SK-N-SH treated with all-trans-retinoic acid at 6 μM for 48 hours (cell line): Measurements from ENCODE around the gene NACC1.

Source experiments
- ESRRG ChIP-seq: fragments of 250-450 bp; sonication (Bioruptor Pico); IDR thresholded peaks from 2 replicates; pipeline ENCODE4 v1.6.1; 2021; ENCODE audit warnings: mild to moderate bottlenecking
- ZFP30 ChIP-seq: fragments of 450-650 bp; formaldehyde crosslinking; IDR thresholded peaks from 2 replicates; pipeline ENCODE4 v1.5.0; 2022; ENCODE audit warnings: mild to moderate bottlenecking, moderate library complexity
- ZNF70 ChIP-seq: fragments of 450-650 bp; formaldehyde crosslinking; IDR thresholded peaks from 2 replicates; pipeline ENCODE4 v1.5.0; 2020; ENCODE audit warnings: mild to moderate bottlenecking, moderate library complexity
- ZNF8 ChIP-seq: fragments of 450-650 bp; formaldehyde crosslinking; IDR thresholded peaks from 2 replicates; pipeline ENCODE4 v1.5.0; 2020; ENCODE audit warnings: mild to moderate bottlenecking, moderate library complexity
- TF ChIP-seq, protein P1 (sequence below): fragments of 250-450 bp; sonication (Bioruptor Pico); IDR thresholded peaks from 2 replicates; pipeline ENCODE4 v1.5.1; 2021; ENCODE audit warnings: mild to moderate bottlenecking, moderate library complexity
- TF ChIP-seq, protein P2 (sequence below): fragments of 250-450 bp; sonication (Bioruptor Pico); IDR thresholded peaks from 2 replicates; pipeline ENCODE4 v1.8.0; 2021; ENCODE audit warnings: low read depth, mild to moderate bottlenecking, moderate library complexity, borderline replicate concordance
- TF ChIP-seq, protein P3 (sequence below): fragments of 250-450 bp; sonication (Bioruptor Pico); IDR thresholded peaks from 2 replicates; pipeline ENCODE4 v1.8.0; 2020; ENCODE audit warnings: mild to moderate bottlenecking, moderate library complexity, borderline replicate concordance

DNA sequence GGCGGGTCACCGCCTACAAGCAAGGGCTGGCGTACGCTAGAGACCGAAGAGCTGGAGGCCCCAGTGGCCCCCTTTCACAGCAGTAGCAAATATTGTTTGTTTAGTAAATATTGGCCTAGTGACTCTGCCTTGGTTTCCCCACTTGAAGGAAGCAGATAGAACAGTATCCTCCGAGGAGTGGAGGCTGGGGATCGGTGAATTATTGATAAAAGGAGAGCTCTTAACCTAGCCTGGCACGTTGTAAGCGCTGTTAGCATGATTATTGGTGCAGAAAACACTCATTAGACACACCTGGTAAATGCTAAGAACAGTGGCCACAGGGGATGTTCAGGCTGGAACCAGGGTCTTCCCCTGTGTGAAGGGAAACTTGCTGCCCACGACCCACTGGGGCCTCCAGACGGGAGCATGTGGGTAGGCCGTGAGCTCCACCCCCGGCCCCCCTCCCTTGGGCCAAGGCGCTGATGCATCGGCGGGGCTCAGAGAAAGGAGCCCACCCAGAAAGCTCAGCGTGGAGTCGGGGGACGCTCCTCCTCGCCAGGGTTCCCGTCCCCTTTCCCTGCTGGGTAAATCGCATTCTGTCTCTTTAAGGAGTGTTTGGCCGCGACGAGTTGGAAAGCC, 34.4 kb downstream of the NACC1 start:
- TF ChIP-seq ZFP30 (CRISPR knock-in tag), result no peak
- no peak for TF ChIP-seq ZNF70 (CRISPR knock-in tag)
- TF ChIP-seq, protein P1, sequence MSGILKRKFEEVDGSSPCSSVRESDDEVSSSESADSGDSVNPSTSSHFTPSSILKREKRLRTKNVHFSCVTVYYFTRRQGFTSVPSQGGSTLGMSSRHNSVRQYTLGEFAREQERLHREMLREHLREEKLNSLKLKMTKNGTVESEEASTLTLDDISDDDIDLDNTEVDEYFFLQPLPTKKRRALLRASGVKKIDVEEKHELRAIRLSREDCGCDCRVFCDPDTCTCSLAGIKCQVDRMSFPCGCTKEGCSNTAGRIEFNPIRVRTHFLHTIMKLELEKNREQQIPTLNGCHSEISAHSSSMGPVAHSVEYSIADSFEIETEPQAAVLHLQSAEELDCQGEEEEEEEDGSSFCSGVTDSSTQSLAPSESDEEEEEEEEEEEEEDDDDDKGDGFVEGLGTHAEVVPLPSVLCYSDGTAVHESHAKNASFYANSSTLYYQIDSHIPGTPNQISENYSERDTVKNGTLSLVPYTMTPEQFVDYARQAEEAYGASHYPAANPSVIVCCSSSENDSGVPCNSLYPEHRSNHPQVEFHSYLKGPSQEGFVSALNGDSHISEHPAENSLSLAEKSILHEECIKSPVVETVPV, result 0 out of 2 replicates have a peak, but pooled peaks have one; percentile 3
- TF ChIP-seq, protein P2, sequence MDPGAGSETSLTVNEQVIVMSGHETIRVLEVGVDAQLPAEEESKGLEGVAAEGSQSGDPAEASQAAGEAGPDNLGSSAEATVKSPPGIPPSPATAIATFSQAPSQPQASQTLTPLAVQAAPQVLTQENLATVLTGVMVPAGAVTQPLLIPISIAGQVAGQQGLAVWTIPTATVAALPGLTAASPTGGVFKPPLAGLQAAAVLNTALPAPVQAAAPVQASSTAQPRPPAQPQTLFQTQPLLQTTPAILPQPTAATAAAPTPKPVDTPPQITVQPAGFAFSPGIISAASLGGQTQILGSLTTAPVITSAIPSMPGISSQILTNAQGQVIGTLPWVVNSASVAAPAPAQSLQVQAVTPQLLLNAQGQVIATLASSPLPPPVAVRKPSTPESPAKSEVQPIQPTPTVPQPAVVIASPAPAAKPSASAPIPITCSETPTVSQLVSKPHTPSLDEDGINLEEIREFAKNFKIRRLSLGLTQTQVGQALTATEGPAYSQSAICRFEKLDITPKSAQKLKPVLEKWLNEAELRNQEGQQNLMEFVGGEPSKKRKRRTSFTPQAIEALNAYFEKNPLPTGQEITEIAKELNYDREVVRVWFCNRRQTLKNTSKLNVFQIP, result no peak
- no peak for TF ChIP-seq ZNF8 (CRISPR knock-in tag)
- TF ChIP-seq, protein P3, sequence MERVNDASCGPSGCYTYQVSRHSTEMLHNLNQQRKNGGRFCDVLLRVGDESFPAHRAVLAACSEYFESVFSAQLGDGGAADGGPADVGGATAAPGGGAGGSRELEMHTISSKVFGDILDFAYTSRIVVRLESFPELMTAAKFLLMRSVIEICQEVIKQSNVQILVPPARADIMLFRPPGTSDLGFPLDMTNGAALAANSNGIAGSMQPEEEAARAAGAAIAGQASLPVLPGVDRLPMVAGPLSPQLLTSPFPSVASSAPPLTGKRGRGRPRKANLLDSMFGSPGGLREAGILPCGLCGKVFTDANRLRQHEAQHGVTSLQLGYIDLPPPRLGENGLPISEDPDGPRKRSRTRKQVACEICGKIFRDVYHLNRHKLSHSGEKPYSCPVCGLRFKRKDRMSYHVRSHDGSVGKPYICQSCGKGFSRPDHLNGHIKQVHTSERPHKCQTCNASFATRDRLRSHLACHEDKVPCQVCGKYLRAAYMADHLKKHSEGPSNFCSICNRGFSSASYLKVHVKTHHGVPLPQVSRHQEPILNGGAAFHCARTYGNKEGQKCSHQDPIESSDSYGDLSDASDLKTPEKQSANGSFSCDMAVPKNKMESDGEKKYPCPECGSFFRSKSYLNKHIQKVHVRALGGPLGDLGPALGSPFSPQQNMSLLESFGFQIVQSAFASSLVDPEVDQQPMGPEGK (CRISPR knock-in tag), result no peak
- TF ChIP-seq ESRRG (CRISPR knock-in tag), result no peak; the same call in 1 of the 2 replicates
